Fibroblast of skin of left biceps (primary cell): ENCODE results near the gene MYCBPAP.

Experiments
- DNase-seq, 2 experiments: peaks; one replicate each; pipeline ENCODE4 v3.0.0-alpha.2; 2013; ENCODE audit warnings: low read depth in 2 of 2

MYCBPAP gene

GRCh38 chr17:50517504-50518383, 9.5 kb downstream of the MYCBPAP start:
- no peak for DNase-seq

- DNase-seq = no peak
Measured at GRCh38 chr17:50518384-50519023, 10.3 kb downstream of the MYCBPAP start.

- DNase-seq = no peak
Measured at GRCh38 chr17:50519141-50519834, 11.0 kb downstream of the MYCBPAP start.

- DNase-seq = no peak
Measured at GRCh38 chr17:50520483-50520882, 12.2 kb downstream of the MYCBPAP start.

- DNase-seq = no peak
Measured at GRCh38 chr17:50521514-50521913, 13.3 kb downstream of the MYCBPAP start.

GRCh38 chr17:50522766-50523165, 14.5 kb downstream of the MYCBPAP start:
- DNase-seq = no peak

- no peak for DNase-seq
Measured at GRCh38 chr17:50523208-50523607, 15.0 kb downstream of the MYCBPAP start.

GRCh38 chr17:50524838-50525237, 16.6 kb downstream of the MYCBPAP start:
- DNase-seq = no peak

- DNase-seq = no peak
Measured at GRCh38 chr17:50527155-50527762, 19.0 kb downstream of the MYCBPAP start.

GRCh38 chr17:50527949-50528474, 19.8 kb downstream of the MYCBPAP start:
- DNase-seq = no peak

- DNase-seq = no peak
Measured at GRCh38 chr17:50529849-50530248, 21.6 kb downstream of the MYCBPAP start.

- no peak for DNase-seq
Measured at GRCh38 chr17:50531428-50532025, 23.3 kb downstream of the MYCBPAP start.

GRCh38 chr17:50532452-50533024, 24.3 kb downstream of the MYCBPAP start, which contains the start of gene EPN3:
EPN3 (plus strand) TSS chr17:50532735; CDS start chr17:50536557, 3,822 bp downstream.
- DNase-seq = no peak

GRCh38 chr17:50533185-50533584, 24.9 kb downstream of the MYCBPAP start:
- no peak for DNase-seq

- peak; percentile 19 for DNase-seq
Measured at GRCh38 chr17:50533720-50534148, 25.5 kb downstream of the MYCBPAP start.

- no peak for DNase-seq
Measured at GRCh38 chr17:50534222-50534978, 26.2 kb downstream of the MYCBPAP start.

GRCh38 chr17:50534979-50535326, 26.7 kb downstream of the MYCBPAP start:
- no peak for DNase-seq

GRCh38 chr17:50535407-50535806, 27.2 kb downstream of the MYCBPAP start:
- DNase-seq = no peak

GRCh38 chr17:50536683-50537646, 28.7 kb downstream of the MYCBPAP start:
- DNase-seq = no peak
